Heart right ventricle (tissue), 16 donors: ENCODE measurements around the gene SRRM3. TPM values are rescaled to one million over a fixed set of nuclear protein-coding genes. Genes with fewer than 3 reads are reported as not detected.
"Not testable (repeated sequence)": the region's sequence is repeated elsewhere in the genome, so short reads cannot be mapped to it uniquely, and the experiment has no call there.

Experiments used
- ATAC-seq, 8 donors: fragments of 200-7000 bp; cut with Tn5 transposase; one replicate each; pipeline ENCODE4 v1.9.1; 2020; ENCODE audit warnings: mild to moderate bottlenecking in 8 of 8, moderate library complexity in 8 of 8, moderate number of reproducible peaks in 1 of 8
- DNase-seq, 2 donors: peaks; one replicate each; pipeline ENCODE4 v3.0.0-alpha.2; 2020
- H3K27ac ChIP-seq, 10 donors: fragments of 200-600 bp; sonication (generic) in 2 of 10; one replicate each; pipeline versions ENCODE4 v1.5.0 to v1.8.0; 2020 to 2022; ENCODE audit warnings: mild to moderate bottlenecking in 3 of 10
- H3K27me3 ChIP-seq, 7 donors: fragments of 200-600 bp; one replicate each; pipeline ENCODE4 v1.8.0; 2021 to 2022; ENCODE audit warnings: mild to moderate bottlenecking in 2 of 7
- H3K36me3 ChIP-seq, 9 donors: fragments of 200-600 bp; sonication (generic) in 1 of 9; one replicate each; pipeline versions ENCODE4 v1.5.0 to v1.8.0; 2020 to 2022; ENCODE audit warnings: mild to moderate bottlenecking in 2 of 9
- H3K4me1 ChIP-seq, 9 donors: fragments of 200-600 bp; sonication (generic) in 1 of 9; one replicate each; pipeline versions ENCODE4 v1.5.0 to v1.8.0; 2020 to 2022; ENCODE audit warnings: mild to moderate bottlenecking in 4 of 9
- H3K4me3 ChIP-seq, 10 donors: fragments of 200-600 bp; sonication (generic) in 2 of 10; one replicate each; pipeline versions ENCODE4 v1.5.0 to v1.8.0; 2020 to 2022; ENCODE audit warnings: mild to moderate bottlenecking in 7 of 10, moderate library complexity in 2 of 10
- H3K9me3 ChIP-seq, 11 donors: fragments of 200-600 bp in 10 of 11; sonication (generic) in 2 of 11; one replicate each; pipeline versions ENCODE4 v1.5.0 to v1.8.0; 2013 to 2022; ENCODE audit warnings: mild to moderate bottlenecking in 2 of 11, control low read depth in 1 of 11, moderate library complexity in 1 of 11
- CTCF ChIP-seq, 9 donors: fragments of 200-600 bp; sonication (generic) in 2 of 9; IDR thresholded peaks; one replicate each; pipeline versions ENCODE4 v1.5.0 to v1.8.0; 2021 to 2022; ENCODE audit warnings: antibody characterized with exemption in 9 of 9, mild to moderate bottlenecking in 5 of 9, moderate library complexity in 1 of 9
- WGBS, 2 donors: extraction: QIAGEN DNeasy Blood & Tissue Kit; methylation state at CpG; one replicate each; pipeline ENCODE4 v1.1.7; 2013; ENCODE audit warnings: inconsistent platforms in 1 of 2; 5-methylcytosine and 5-hydroxymethylcytosine counted together
- intact Hi-C, 10 donors: fragments of 100-400 bp; cut with DNase I; formaldehyde crosslinking; loops; one replicate each; pipeline versions ENCODE4 v1.11.1 to v1.14.2; 2022
- polyA plus RNA-seq, 2 donors: library from polyadenylated mRNA; stranded (reverse); fragments of 200-250 nt; gene quantifications; one replicate each; pipeline ENCODE4 v1.2.3, GENCODE V29; 2013
- total RNA-seq, 10 donors: library from RNA; stranded (reverse); fragmentation: NEBNext Ultra II Directional in 3 of 10; extraction: Animal tissue kit (Norgen Biotek cat#: 25700) in 3 of 10; gene quantifications; one replicate each; pipeline versions ENCODE4 v1.2.1 to v1.2.4, GENCODE V29; 2021 to 2023
- donor health status: Arrhythmogenic right ventricular cardiomyopathy.
- donor health status: ischemic (EF 13 %, LVEDD 7.1; RV severe dilation, severe dysfunction).
- donor health status: healthy with polysubstance abuse.
- donor health status: DM: no; HTN: yes; CAD: no.
- donor health status: DM: no; HTN: no; CAD: no.
- donor health status: ischemic (EF 25% LVEDD 6.9; RV normal size, moderate dysfunction).
- donor health status: ischemic (EF 25% LVEDD 5.7; RV mildly dilated, moderate dysfunction).
- donor health status: healthy.
- donor health status: DM: yes; HTN: yes; CAD: no.
- donor health status: Ischemic cardiomyopathy.
- donor health status: ischemic (EF 35%, LVEDD 5.7; RV mildly dilated, moderate dysfunction).
- donor health status: nonischemic (EF 11% LVEDD 7.7; RV severe dilation, severe dysfunction).
- donor health status: DM: yes; HTN: yes; CAD: no.
- donor health status: PGD.
- donor health status: ischemic (EF 29% LVEDD 5.4; RV normal size, mild dysfunction).
- donor health status: nonischemic (EF 23%, LVEDD 6.1; RV moderate dilation, normal function).

The SRRM3 gene
- total and polyA plus RNA-seq, 12 donors, result 1.0 to 36.2 (median 5.5) TPM

- Histone ChIP-seq H3K36me3 (no peaks in the 10 kb centered on the region), H3K27me3 (peaks cover 0 to 34% (median 12%) of the 10 kb centered on the region in 7 donors), H3K4me1 (no peaks in the 10 kb centered on the region), H3K27ac (no peak overlapping the region), H3K9me3 (no peaks in the 10 kb centered on the region), H3K4me3 (no peak overlapping the region)
- WGBS, 2 donors, result 81 to 88% methylated on average over 5 of the region's 5 CpGs
- no peak for TF ChIP-seq CTCF (IDR thresholded peaks at IDR 0.05)
- no peak for DNase-seq
- no peak for ATAC-seq
- intact Hi-C loops, result loop anchor here in 1 of 10 donors (10.0 kb wide), 1 partner anchor 56 kb away; no protein-coding TSS in a partner anchor
These were observed 39.4 kb downstream of the SRRM3 start for GRCh38 chr7:76241141-76241540.

- intact Hi-C loops, result loop anchor here in 1 of 10 donors (10.0 kb wide), 1 partner anchor 58 kb away; no protein-coding TSS in a partner anchor
- H3K4me3 ChIP-seq, ATAC-seq, H3K9me3 ChIP-seq, H3K4me1 ChIP-seq, DNase-seq, H3K36me3 ChIP-seq, H3K27ac ChIP-seq: not testable (repeated sequence)
- H3K27me3 ChIP-seq, result peaks cover 0 to 25% (median 0%) of the 10 kb centered on the region in 7 donors
- WGBS, 2 donors, result 89 to 92% methylated on average over 5 of the region's 5 CpGs
These were observed 40.9 kb downstream of the SRRM3 start for GRCh38 chr7:76242517-76243063.

- no peaks in the 10 kb centered on the region for H3K36me3 ChIP-seq
- H3K4me3 ChIP-seq, result no peak overlapping the region
- H3K27me3 ChIP-seq, result peaks cover 0 to 17% (median 0%) of the 10 kb centered on the region in 7 donors
- WGBS, 2 donors, result 44 to 57% methylated on average over 3 of the region's 3 CpGs
- no peak for TF ChIP-seq CTCF (IDR thresholded peaks at IDR 0.05)
- H3K27ac ChIP-seq, result no peak overlapping the region
- DNase-seq, result no peak
- intact Hi-C loops, result loop anchor here in 1 of 10 donors (10.0 kb wide), 1 partner anchor 60 kb away; no protein-coding TSS in a partner anchor
- no peaks in the 10 kb centered on the region for H3K4me1 ChIP-seq
- no peaks in the 10 kb centered on the region for H3K9me3 ChIP-seq
- no peak for ATAC-seq
These were observed 43.2 kb downstream of the SRRM3 start for GRCh38 chr7:76244781-76245391.

GRCh38 chr7:76246804-76247389 lies 45.2 kb downstream of the SRRM3 start:
- Histone ChIP-seq H3K4me1 (no peaks in the 10 kb centered on the region), H3K4me3 (no peak overlapping the region), H3K27me3 (peaks cover 0 to 17% (median 0%) of the 10 kb centered on the region in 7 donors), H3K9me3 (no peaks in the 10 kb centered on the region), H3K36me3 (no peaks in the 10 kb centered on the region), H3K27ac (no peak overlapping the region)
- no peak for ATAC-seq
- intact Hi-C loops, result loop anchor here in 1 of 10 donors (10.0 kb wide), 1 partner anchor 62 kb away; no protein-coding TSS in a partner anchor
- no peak for DNase-seq
- no peak for TF ChIP-seq CTCF (IDR thresholded peaks at IDR 0.05)
- 57 to 58% methylated on average over 5 of the region's 5 CpGs for WGBS, 2 donors
